CD4-positive, alpha-beta T cell treated with Interleukin-10 for 1 hour (primary cell): ENCODE measurements around the gene CACNA2D2.
"Not testable (repeated sequence)": the region's sequence is repeated elsewhere in the genome, so short reads cannot be mapped to it uniquely, and the experiment has no call there.

Experiments
- DNase-seq: peaks from one replicate; pipeline ENCODE4 v3.0.0-alpha.2; 2020

CACNA2D2 gene

DNA sequence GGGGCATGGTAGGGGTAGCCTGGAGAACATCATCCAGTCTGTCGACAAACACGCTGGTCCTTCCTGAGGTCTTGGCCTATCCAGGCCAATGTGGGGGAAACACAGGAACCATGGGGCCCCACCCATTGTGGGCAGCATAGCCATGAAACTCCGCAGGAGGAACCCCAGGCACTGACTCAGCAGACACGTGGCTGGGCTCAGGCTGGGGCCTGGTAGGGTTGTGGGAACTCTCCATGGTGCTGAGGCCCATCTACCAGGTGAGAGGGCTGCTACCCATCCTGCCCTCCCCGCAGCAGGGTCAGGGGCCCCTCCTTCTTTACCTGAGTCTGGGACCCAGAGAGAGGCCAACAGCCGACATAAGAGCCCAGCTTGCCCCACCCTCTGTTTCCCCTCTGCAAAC, 22.6 kb upstream of the CACNA2D2 start:
- DNase-seq = peak; percentile 44

DNA sequence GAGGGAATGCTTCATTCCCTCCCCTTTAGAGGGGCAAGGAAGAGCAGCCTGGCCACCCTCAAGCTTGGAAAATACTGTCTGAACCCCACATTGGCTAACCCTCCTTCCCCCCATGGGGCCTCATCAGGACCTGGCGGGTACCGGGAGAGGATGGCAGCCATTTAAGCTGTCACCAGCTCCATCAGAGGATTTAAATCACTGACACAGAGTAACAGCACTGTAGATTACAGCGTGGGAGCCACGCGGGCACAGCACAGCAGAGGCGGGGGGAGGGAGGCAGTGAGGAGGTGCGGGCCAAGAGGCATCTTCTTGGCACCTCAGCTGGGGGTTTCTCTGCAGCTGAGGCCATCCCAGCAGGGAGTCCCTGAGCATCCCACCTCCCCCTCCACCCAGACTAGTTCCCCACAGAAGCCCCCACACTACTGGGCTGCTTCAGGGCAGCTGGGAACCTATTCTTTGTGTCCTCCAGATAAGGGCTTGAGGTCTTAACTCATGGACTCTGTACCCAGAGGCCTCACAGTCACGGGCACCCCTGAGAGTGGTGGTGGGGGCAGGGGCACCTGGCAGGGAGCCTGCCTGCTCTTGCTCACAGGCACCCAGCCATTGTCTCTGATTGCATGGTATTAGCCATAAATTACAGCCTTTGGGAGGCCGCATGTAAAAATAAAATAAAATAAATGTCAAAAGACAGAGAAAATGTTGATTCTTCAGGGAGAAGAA, 21.9 kb upstream of the CACNA2D2 start:
- no peak for DNase-seq

DNA sequence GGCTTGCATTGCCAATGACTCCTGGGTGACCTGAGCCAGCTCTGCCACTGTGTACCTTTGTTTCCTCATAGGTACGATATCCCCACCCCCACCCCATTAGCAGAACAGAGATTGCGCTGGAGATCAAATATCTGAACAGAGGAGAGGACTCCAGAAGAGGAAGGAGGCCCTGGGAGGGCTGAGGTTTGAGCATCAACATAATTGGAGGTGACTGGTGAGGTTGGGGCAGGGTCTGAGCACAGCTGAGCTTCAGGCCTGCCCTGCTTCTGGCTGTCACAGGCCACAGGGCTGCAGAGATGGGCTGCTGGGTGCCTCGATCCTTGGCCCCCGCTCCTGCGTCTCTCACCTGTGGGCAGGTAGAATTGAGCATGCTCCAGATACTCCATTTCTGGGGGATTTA, 21.3 kb upstream of the CACNA2D2 start:
- DNase-seq = no peak

DNA sequence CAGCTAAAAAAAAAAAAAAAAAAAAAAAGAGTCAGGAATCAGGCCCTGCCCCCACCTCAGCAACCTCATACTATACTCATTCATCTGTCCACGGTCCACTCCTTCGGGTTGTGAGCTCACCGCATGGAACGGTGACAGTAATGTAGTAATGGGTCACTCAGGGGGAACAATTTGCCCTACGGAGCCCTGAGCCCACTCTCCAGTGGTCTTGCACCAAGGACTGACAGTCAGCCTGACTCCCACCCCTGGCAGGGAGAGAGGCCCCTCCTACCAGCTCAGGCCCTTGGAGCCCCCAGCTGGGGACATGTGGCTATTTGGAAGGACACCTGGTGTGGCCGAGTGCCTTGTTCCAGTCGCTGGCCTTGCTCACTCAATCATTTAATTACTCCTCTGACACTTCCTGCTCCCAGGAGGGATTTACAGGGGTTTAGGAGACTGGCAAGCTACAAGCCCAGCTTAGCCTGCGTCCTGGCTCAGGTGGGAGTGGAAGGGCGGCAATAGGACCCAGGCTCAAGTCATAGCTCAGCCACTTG, 19.9 kb upstream of the CACNA2D2 start:
- no peak for DNase-seq

DNA sequence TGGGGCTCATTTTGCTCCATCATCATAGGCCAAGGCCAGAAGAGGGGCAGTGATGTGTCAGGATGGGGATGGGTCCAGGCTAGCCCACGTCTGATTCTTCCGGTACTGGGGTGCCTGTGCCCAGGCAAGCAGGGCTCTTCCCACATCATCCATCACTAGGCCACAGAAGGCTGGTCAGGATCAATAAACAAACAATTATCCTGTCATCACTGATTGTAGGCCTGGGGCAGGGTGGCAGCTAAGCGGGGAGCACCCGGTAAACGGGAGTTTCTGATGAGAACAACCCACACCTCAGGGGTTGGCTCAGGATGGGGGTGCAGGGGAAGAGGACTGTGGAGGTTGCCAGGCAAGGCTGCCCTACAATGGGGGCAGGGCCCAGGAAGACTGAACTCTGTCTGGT, 18.1 kb upstream of the CACNA2D2 start:
- no peak for DNase-seq

DNA sequence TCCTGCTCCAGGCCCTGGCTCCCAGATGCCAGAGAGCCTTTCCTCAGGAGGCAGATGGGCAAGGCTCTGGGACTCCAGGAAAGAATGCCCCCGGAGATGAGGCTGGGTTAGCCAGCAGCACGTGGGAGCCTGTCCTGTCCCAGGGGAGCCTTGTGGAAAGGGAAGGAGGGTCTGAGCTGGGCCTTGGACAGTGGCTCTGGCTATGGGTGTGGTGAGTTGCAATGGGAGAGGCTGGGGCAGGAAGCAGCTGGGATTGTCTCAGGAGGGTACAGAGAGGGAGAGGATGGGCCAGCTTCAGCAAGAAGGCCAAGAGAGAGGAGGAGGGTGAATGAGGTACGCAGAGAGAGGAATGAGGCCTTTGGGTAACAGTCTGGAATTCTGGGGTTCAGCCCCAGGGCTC, 17.4 kb upstream of the CACNA2D2 start:
- DNase-seq = no peak

DNA sequence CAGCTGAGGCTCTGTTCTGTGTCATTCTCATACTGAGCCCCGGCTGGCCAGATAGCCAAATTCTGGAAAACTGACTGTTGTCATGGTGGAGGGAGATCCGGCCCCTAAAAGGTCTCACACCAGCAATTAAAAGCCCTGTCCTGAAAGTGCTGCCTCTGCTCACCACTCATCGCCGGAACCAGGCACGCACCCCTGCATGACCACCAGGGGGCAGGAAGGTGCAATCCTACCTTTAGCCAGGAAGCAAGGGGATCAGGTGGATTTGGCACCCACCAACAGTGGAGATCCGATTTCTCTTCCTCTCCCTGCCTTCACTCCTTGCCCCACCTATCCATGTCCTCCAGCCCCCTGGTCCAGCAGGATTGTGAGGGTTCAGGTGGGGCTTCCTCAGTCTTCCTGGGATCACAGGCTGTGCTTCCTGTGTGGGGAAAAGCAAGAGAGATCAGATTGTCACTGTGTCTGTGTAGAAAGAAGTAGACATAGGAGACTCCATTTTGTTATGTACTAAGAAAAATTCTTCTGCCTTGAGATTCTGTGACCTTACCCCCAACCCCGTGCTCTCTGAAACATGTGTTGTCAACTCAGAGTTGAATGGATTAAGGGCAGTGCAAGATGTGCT, 16.1 kb upstream of the CACNA2D2 start:
- peak; percentile 73 for DNase-seq

DNA sequence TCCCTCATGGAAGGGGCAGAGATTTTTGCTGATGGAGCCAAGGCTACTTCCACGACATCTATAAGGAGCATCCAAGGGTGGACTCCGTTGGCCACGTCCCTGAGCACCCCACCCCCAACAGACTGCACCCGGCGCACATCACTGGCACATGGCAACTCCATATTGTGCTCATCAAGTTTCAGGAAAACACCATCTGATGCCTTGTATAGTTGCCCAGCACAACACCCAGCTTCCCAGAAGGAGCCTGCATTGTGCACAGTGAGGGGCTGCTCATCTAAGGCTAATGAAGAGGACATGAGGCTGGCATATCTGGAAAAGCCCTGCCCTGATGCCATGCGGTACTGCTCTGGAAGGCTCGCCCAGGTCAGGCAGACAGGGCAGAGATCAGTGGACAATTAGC, 15.0 kb upstream of the CACNA2D2 start:
- no peak for DNase-seq

DNA sequence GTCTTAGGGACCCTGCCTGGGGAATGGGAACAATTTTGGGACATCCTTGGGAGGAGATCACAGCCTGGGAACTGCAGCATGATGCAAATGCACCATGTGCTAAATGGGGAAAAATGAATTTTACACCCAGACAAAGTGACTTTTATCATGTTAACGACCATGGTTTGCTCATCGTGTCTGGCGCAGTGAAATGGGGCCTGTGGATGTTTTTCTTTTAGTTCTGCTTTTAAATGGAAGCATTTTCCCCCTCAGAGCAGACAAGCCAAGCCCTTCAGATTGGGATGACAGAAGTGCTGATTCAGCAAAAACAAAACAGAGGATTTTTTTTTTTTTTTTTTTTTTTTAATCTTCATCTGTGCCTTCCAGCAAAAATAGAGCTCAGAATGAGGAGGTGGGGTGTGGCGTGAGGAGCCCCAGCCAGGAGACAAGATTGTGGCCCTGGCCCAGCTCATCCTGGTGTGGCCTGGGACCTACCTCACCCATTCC, 14.3 kb upstream of the CACNA2D2 start:
- no peak for DNase-seq

DNA sequence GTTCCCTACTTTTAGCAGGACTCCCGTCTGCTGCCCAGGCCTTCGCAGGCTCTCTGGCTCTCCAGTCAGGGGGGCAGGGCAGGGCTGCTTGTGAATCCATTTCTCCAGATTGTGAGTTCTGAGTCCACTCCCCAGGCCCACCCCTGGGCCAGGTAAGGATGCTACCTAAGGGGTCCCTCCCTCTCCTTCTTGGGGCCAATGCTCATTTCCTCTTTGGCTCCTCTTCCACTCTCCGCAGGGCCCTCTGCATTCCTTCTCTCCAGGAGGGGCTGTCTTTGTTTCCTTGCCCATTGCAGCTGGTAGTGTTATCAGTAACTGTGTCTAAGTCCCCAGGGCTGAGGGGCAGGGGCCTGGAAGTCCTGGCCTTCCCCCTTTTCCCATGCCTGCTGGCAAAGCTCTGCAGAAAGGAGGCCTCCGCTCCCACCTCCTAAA, 13.0 kb upstream of the CACNA2D2 start:
- DNase-seq = no peak

DNA sequence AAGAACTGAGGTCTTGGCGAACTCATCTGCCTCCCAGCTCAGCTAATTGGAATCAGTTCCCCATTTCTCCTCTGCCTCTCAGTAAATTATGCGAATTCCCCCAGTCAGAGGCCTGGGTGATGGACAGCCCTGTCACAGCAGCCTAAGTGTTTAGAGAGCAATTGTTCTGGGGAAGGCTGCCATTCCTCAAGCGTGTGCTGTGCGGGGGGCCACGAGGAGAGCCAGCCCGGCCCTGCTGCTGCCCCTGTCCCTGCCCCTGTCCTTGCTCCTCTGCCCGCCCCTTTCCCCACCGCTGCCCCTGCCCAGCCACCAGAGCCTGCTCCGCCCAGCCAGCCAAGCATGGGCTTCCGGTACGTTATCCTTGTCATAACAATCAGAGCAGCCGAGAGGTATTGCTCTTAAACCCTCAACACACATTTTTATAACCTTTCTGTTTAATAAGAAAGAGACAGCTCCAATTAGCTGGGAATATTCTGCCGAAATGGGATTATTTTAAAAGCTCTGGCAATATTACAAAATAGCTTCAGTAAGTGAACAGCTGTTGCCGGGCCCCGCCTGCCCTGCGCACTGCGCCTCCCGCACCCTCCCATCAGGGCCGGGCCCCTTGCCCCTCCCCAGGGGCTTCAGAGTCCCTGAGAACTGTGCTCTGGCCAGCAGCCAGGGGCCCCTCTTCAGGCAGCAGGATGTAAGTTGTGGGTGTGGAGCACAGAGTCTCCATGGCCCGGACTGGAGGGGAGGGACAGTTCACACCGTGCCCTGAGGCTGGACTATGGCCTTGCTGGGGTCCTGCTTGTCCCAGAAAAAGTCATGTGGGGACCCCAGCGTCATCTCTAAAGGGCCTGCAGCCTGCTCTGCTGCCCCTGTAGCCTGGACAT, 12.4 kb upstream of the CACNA2D2 start:
- DNase-seq = no peak

DNA sequence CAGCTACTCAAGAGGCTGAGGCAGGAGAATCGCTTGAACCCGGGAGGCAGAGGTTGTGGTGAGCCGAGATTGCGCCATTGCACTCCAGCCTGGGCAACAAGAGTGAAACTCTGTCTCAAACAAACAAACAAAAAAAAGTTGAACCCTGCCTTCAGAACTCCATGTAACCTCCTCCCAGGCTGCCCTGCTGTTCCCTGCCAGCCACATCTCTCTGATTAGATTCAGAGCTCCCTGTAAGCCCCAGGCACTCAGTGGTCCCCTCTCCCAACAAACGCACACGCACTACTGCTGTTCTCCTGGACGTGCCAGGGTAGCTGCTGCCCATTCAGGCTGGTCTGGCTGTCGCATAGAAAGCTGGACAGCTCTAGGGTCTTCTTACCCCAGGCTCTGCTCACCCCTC, 9.5 kb upstream of the CACNA2D2 start:
- not testable (repeated sequence) for DNase-seq

DNA sequence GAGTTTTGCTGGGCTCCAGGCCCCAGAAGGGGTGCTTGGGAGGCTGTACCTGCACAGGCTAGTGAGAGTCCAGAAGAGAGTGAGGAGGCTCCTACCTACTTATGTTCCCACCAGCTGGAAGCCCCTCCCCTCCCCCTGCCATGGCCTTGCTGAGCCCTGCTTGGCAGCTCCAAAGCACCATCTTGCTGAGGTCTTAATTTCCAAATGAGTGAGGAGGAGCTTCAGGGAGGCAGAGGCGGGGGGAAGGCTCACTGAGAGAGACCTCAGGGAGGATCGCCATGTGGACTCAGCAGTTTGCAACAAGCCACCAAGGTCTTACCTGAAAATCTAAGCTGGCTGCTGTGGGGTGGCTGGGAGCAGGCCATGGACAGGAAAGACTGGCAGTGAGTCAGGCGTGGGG, 8.7 kb upstream of the CACNA2D2 start:
- no peak for DNase-seq

DNA sequence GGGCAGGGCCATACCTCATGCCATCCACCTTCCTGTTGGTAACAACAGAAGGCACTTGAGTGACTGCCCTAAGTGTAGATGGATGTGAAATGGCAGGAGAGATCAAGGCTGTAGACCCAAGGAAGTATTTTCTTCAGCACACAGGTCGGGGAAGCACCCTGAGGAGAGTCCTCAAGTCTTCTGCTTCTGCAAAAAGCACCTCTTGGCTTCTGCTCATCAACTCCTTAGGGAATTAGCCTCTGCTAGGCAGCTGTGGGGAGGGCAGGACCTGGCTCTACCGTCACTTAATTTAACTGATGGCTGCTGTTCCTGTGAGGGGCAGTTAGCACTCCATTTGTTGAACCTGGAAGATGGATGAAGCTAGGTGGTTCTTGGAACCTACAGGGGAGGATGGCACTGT, 6.9 kb upstream of the CACNA2D2 start:
- DNase-seq = no peak

DNA sequence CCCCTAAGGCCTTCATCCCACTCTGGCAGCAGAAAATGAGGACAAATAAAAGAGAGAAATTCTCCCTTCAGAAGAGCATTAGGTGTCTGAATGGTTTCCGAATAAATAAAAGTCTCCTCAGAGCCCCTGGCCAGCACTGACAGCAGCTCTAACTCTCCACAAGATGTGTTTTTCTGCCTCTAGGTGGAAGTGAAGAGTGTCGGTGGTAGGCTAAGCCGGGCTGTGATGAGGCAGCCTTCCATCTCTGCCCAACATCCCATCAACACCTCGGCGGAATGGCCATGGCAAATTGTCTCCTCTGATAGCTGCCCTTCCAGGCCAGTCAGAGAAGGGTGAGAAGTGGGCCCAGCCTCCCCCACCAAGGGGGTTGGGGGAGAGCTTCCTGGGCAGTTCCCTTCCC, 6.3 kb upstream of the CACNA2D2 start:
- DNase-seq = no peak

DNA sequence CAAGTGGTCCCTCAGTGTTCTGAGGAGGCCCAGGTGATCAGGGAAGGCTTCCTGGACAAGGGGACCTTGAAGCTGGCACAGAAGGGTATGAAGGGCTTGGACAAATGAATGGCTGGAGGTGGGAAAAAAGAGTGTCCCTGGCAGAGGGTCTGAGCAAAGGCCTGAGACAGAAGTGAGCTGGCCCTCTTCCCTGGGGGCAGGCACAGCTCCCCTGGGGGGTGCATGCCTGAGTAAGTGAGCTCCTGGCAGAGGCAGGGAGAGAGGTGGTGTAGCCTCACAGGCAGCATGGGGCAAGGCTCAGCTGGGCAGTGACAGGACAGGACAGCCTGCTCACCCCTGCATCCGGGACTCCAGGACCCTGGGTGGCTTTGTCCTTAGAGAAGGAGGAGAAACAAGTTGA, 5.4 kb upstream of the CACNA2D2 start:
- DNase-seq = no peak

DNA sequence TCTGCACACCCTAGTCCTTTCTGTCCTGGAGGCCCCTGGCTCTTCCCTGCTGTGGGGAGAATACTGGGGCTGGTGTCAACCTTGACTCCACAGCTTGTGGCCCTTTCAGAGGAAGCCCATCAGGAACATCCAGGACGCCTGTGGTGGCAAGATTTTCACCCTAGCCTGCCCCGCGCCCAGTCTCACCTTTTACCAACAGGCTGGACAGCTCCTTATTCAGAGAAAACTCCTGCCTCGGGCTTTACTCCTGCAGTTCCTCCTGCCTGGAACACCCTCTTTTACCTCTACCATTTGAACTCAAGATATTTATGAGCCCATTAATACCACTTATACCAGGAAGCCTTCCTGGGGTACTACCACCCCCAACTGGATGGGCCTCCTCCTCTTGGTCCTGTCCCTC, 2.7 kb upstream of the CACNA2D2 start:
- no peak for DNase-seq

DNA sequence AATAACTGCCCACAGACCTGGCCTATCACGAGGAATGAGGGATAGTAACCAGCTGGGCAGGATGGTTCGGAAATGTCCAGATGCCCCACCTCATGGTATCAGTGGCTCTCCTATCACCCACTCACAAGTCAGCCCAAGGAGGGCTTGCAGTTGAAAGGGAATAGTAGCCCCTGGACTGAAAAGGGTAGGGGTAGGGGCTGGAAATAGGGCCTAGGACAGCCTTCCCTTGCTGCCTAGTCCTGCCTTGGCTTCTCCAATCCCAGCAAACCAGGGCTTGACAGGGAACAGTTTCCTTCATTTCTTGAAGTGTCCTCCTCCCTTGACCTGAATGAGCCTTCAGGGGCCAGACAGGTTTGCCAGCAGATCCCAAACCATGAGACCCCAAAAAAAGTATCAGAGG, 1.2 kb upstream of the CACNA2D2 start:
- no peak for DNase-seq

DNA sequence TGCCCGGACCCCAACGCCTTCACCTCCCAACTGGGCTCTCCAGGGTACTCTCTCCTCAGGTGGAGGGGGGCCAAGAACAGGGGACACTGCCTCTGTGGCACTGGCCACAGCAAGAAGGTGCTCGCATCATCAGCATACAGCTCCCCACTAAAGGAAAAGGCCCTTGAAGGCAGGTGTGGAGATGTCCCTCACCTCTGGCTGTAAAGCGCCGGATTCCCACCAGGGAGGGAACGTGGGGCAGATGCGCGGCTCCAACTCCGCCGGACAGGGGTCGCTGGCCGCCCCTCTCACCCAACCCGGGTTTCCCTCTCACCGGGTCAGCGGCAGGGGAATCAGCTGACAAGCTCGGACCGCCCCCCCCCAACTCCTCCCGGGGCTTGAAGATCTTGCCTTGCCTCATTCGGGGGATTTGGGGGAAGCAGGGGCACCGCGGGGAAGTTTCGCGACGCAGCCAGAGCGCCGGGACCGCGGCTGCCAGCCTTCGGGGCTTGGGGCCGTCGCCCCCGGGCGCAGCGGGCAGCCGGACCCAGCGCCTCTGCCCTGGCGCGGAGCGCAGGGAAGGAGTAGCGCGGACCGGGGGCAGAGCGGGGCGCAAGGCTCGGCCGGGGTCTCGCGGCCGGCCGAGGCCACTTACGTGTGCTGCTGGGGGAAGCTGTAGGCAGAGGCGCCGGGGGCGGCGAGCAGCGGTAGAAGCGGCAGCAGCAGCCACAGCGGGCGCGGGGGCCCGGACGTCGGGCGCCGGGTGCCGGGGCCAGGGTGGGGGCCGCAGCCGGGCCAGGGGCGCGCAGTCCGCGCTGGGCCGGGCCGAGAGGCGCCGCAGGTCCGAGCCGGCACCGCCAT, 630 bp downstream of the CACNA2D2 start:
- DNase-seq = no peak

DNA sequence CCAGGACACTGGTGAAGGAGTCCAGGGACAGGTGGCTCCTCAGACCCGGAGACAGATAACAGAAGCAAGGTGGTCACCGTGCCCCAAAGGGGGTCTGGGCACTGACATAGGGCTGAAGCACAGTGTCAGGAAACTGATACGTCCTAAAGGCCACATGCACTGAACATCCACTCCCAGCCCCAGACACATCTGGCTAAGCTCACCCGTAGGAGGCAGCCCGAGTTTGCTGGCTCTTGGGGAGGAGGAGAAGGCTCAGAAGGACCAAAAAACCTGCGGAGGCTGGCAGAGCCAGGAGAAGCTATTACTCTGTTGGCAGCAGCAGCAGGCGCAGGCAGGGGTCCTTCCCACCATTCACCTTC, 1.2 kb downstream of the CACNA2D2 start:
- DNase-seq = no peak

DNA sequence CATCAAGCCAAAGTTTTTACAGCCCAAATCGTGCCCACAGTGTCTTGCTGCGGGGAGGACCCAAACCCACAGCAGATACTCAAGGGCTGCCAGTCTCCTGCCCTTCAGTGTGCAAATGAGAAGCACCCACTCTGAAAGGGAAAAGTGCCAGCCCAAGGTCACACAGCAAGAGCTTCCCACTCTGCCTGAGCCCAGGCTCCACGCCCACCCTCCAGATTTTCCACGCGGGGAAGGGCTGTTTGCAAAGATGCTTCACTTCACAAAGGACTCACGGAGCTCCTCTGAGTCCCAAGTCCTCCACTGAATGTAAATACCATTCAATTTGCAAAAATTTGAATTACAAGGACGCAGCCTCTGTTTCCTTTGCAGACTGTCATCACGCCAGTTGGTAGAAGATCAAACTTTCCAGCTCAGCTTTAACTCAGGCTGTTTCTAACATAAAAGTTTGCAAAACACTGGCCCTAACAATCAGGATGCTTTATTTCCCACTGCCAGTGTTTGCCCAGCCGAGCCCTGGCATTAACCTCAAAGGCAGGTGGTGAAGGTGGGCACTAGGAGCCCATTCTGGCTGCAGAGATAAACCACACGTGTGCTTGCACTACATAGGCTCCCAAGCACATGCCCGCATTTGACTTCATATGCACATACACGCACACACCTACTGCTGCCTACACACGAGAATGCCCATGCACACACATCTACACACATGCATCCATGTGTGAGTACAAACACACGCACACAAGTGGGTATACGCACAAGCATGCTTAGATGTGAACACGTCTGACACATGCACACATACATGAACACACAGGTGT, 7.6 kb downstream of the CACNA2D2 start:
- DNase-seq = no peak

DNA sequence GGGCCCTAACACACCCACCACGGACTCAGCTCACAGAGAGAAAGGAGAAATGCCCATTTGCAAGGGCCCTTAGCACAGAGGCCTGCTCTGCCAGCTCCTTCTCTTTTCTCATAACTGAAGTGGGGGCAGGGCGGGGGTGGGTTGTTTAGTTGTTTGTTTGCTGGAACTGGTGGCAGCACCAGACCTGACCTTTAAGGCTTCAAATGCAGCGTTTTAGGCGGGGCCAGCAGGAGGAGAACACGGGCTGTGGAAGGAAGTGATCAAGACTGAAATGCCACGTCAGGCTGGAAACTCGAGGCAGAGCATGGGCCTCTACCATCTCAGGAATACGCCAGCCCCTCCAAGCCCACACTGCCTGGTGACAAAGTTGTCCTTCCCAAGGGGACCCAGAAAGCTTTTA, 9.3 kb downstream of the CACNA2D2 start:
- no peak for DNase-seq
